Neural progenitor cell (in vitro differentiated cells): ENCODE measurements around the gene MARK4.

ENCODE experiments used
- EZH2 ChIP-seq: fragments of 200-600 bp; sonication (generic); IDR thresholded peaks from 2 replicates; pipeline ENCODE4 v1.6.1; 2017; ENCODE audit warnings: antibody characterized with exemption, mild to moderate bottlenecking, moderate library complexity
- EZH2phosphoT487 ChIP-seq: fragments of 200-600 bp; sonication (generic); IDR thresholded peaks from 2 replicates; pipeline ENCODE4 v1.6.1; 2017; ENCODE audit warnings: antibody characterized with exemption

- no peak for TF ChIP-seq EZH2phosphoT487
- no peak for TF ChIP-seq EZH2
Measured at GRCh38 chr19:45336696-45337251, 85.7 kb downstream of the MARK4 start.
